RWPE1 (cell line): Measurements from ENCODE around the gene CTAG2.
"Not testable (repeated sequence)": the region's sequence is repeated elsewhere in the genome, so short reads cannot be mapped to it uniquely, and the experiment has no call there.

Source experiments
- CTCF ChIA-PET: fragments of 350-600 bp; sonication (Branson Sonifier 250); formaldehyde crosslinking; extraction: SDS; loops from one replicate; lab custom pipeline; 2021; lab: Yijun Ruan, JAX
- POLR2A ChIA-PET: fragments of 400-600 bp; formaldehyde crosslinking; extraction: SDS; loops from one replicate; lab custom pipeline; 2020; ENCODE audit warnings: antibody characterized with exemption; ENCODE audit not compliant: low non-redundant PET; lab: Yijun Ruan, JAX
- DNase-seq: peaks from one replicate; pipeline ENCODE4 v3.0.0; 2012; ENCODE audit warnings: low spot score
- H3K27ac ChIP-seq: fragments of 450-650 bp; 2 replicates; pipeline ENCODE4 v1.5.1; 2017
- TF ChIP-seq, protein P1 (sequence below): fragments of 450-650 bp; conservative IDR thresholded peaks from 2 replicates; pipeline ENCODE4 v1.5.1; 2017; ENCODE audit warnings: low read depth, mild to moderate bottlenecking

CTAG2 gene

GRCh38 chrX:154607976-154608375 lies 45.4 kb downstream of the CTAG2 start:
- H3K27ac ChIP-seq, POLR2A ChIA-PET, CTCF ChIA-PET, DNase-seq: not testable (repeated sequence)

DNA sequence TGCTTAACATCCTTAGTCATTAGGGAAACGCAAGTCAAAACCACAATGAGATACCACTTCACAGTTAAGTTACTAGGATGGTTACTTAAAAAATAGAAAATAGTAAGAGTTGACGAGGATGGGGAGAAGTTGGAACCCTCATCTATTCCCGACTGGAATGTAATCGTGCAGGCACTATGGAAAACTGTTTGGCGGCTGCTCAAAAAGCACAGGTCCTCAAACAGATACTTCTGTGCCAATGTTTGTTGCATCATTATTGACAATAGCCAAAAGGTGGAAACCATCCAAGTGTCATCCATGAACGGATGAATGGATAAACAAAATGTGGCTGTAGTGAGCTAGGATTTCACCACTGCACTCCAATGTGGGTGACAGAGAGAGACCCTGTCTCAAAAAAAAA lies 46.0 kb downstream of the CTAG2 start:
- H3K27ac ChIP-seq: no peak overlapping the region
- DNase-seq: no peak
- POLR2A ChIA-PET: no interaction called here
- TF ChIP-seq, protein P1, sequence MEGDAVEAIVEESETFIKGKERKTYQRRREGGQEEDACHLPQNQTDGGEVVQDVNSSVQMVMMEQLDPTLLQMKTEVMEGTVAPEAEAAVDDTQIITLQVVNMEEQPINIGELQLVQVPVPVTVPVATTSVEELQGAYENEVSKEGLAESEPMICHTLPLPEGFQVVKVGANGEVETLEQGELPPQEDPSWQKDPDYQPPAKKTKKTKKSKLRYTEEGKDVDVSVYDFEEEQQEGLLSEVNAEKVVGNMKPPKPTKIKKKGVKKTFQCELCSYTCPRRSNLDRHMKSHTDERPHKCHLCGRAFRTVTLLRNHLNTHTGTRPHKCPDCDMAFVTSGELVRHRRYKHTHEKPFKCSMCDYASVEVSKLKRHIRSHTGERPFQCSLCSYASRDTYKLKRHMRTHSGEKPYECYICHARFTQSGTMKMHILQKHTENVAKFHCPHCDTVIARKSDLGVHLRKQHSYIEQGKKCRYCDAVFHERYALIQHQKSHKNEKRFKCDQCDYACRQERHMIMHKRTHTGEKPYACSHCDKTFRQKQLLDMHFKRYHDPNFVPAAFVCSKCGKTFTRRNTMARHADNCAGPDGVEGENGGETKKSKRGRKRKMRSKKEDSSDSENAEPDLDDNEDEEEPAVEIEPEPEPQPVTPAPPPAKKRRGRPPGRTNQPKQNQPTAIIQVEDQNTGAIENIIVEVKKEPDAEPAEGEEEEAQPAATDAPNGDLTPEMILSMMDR: no peak
- CTCF ChIA-PET: interaction anchor here (0.6 kb wide), 1 partner anchor 106 kb away, joined by 4 read pairs; no protein-coding TSS in a partner anchor

DNA sequence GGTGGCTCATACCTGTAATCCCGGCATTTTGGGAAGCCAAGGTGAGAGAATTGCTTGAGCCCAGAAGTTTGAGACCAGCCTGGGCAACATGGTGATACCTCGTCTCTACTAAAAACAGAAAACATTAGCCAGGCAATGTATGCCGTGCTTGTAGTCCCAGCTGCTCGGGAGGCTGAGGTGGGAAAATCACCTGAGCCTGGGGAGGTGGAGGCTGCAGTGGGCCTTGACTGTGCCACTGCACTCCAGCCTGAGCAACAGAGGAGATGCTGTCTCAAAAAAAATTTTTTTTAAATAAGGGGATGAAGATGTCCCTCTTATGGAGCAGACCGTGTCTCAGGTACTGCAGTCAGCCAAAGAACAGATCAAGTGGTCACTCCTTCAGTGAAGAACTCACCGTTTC lies 47.8 kb downstream of the CTAG2 start:
- peak overlapping the region; percentile 98; the same call in 1 of the 2 replicates for H3K27ac ChIP-seq
- CTCF ChIA-PET: no interaction called here
- TF ChIP-seq, protein P1: no peak
- DNase-seq: no peak
- POLR2A ChIA-PET: no interaction called here

- DNase-seq: peak; percentile 65
- ChIA-PET POLR2A (no interaction called here), CTCF (no interaction called here)
- peak overlapping the region; percentile 98 for H3K27ac ChIP-seq
- TF ChIP-seq, protein P1: no peak
These were observed 49.6 kb downstream of the CTAG2 start for GRCh38 chrX:154603438-154604430.

DNA sequence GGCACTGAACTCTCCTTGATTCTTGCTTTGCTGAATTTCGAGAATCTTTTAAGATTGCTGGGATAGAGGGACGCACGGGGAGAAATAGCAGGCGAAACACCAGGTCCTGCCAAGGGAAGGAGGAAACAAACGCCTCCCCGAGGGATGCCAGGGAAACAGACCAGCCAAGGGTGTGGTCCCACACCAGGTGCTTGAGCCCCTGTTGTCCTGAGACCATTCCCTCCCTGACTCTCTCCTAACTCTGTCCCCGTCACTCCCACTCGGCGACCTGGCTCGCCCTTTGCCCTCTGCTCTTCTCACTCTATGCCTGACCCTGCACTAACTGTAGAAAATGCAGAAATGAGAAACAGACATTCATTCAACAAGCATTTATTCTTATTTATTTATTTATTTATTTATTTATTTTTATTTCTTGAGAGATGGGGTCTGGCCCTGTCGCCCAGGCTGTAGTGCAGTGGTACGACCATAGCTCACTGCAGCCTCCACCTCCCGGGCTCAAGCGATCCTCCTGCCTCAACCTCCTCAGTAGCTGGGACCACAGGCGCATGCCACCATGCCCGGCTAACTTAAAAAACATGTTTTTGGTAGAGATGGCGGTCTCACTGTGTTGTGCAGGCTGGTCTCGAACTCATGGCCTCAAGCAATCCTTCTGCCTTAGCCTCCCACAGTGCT lies 50.5 kb downstream of the CTAG2 start:
- TF ChIP-seq, protein P1: no peak
- POLR2A ChIA-PET: no interaction called here
- H3K27ac ChIP-seq: peak overlapping the region; percentile 98
- CTCF ChIA-PET: no interaction called here
- DNase-seq: no peak

GRCh38 chrX:154602226-154602625 lies 51.2 kb downstream of the CTAG2 start:
- peak overlapping the region; percentile 98 for H3K27ac ChIP-seq
- DNase-seq: no peak
- TF ChIP-seq, protein P1: no peak
- ChIA-PET CTCF (interaction anchor here (0.5 kb wide), 1 partner anchor 1644 kb away, joined by 3 read pairs; no protein-coding TSS in a partner anchor), POLR2A (no interaction called here)
